GM19035 (cell line): ENCODE data around the gene OSCP1.

ENCODE experiments used
- ATAC-seq: cut with Tn5 transposase; IDR thresholded peaks from one replicate; pipeline ENCODE4 v1.9.1; 2021; ENCODE audit not compliant: unreplicated experiment

The OSCP1 gene

DNA sequence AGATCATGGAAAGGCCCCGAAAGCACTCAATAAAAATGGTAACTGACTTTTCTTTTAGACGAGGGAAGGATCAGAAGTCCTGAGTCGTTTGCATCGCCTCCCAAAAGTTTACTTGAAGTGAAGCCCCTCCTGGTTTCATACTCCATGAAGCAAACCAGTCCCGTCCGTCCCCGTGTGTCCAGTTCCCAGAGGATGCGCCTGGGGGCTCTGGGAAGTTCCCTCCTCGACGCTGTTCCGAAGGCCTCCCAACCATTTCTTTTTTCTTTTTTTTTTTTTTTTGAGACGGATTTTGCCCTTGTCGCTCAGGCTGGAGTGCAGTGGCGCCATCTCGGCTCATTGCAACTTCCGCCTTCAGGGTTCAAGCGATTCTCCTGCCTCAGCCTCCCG lies 661 bp upstream of the OSCP1 start:
- no peak for ATAC-seq

GRCh38 chr1:36448530-36449056 lies 1.7 kb downstream of the OSCP1 start:
- ATAC-seq, result no peak

- ATAC-seq, result no peak
Measured at GRCh38 chr1:36447450-36447849, 2.8 kb downstream of the OSCP1 start.

DNA sequence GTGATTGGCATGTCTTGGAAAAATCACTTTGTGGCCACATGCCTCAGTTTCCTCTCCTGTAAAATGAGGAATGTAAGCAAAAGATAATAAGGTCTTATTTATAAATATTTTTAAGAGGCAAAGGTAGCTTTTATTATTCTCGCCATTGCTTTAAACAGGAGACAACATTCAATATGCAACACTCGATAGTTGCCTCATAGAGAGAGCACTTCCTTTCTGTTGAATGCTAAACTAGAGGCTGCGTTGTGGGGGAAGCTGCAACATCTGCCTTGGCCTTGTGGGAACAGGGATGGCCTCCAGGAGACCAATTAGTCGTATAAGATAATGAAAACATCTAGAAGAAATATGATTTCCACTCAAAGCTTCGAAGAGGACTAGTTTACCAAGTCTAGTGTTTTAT lies 3.5 kb downstream of the OSCP1 start:
- ATAC-seq, result no peak

GRCh38 chr1:36446271-36446670 lies 4.0 kb downstream of the OSCP1 start:
- ATAC-seq, result no peak

- no peak for ATAC-seq
Measured at GRCh38 chr1:36443297-36443696, 7.0 kb downstream of the OSCP1 start.

DNA sequence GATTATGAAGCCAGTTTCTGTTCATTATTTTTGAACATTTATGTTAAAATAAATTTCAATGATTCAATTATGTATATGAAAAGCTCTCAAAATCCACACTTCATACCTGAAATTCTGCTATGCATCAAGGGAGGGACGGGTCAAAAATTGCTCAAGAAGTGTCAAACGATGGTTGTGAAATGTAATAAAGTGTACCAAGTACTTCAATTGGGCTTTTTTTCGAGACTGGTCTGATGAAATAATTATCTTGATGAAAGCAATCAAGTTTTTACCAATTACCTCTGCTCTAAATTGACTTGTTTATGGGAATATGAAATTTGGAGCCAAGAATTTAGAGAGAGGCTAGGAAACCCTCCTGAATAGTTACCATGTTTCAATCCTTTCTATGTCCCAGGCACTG lies 7.9 kb downstream of the OSCP1 start:
- no peak for ATAC-seq

DNA sequence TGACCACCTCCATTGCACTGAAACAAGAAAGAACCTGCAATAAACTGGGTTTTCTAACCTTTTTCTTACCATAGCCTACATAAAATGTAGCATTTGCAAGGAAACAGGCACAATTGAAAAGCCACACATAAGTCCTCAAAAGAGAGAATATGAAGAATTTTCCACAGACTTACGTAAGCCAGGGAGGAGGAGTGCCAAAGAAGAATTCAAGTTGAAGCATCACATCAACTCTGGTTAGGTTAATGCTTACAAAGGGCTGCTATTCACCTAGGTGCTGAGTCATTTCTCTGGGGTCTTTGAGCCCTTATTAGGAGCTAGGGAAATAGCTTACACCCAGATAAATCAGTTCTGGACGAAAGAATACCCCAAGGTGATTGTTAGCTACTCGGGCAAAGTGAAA lies 9.6 kb downstream of the OSCP1 start:
- no peak for ATAC-seq

DNA sequence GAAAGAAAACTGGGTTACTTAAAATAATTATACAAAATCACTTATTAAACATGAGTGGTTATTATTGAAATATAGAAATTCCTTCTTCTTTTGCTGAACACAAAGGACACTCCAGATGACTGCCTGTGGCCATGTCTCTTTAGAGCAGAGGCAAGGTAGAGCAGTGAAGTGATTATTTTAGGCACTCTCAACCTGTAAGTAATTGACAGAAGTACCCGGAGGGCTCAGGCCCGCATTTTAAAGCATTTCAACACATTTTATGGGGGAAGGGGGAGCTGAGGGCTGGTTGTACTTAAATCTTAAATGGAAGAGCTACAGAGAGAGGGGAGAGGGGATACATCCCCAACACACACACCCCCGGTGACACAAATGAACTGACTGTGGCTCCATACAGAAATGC lies 10.2 kb downstream of the OSCP1 start:
- ATAC-seq, result no peak

DNA sequence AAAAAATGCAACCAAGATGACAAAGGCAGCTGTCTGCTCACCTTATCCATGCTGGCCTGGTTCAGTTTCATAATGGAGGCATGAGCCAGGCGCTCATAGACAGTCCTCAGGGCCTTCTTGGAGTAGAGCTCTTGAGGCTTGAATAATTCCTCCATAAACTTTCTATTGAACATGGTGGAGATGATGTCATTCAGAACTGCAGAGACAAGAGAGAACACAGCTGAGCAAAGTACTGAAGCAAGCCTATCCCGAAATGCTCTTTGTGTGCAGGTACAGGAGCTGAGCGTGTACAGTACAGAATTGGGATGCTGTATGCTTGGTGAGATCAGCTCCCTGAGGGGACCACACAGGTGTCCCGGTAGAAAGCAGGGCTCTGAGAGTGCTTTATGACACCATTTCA lies 11.5 kb downstream of the OSCP1 start:
- no peak for ATAC-seq

- no peak for ATAC-seq
Measured at GRCh38 chr1:36436821-36437220, 13.4 kb downstream of the OSCP1 start.

GRCh38 chr1:36433102-36433501 lies 17.1 kb downstream of the OSCP1 start:
- ATAC-seq, result no peak

DNA sequence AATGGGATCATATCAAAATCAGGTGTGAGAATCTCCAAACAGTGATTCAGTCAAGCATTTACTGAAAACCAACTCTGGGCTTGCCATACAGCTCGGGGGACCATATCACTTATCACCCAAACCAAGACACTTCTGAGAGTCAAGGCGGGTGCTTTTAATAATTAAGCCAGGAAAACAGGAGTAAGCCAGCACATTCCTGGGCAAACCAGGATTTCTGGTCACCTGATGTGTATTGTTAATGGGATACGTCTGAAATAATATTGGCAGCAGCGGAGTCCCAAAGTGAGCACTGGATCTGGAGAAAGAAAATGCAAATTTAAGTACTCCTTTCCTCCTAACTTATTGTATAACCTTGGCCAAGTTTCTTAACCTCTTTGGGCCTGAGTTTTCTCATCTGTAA lies 17.6 kb downstream of the OSCP1 start:
- ATAC-seq, result no peak

- no peak for ATAC-seq
Measured at GRCh38 chr1:36425791-36426190, 24.5 kb downstream of the OSCP1 start.

- ATAC-seq, result no peak
Measured at GRCh38 chr1:36421649-36422048, 28.6 kb downstream of the OSCP1 start.

DNA sequence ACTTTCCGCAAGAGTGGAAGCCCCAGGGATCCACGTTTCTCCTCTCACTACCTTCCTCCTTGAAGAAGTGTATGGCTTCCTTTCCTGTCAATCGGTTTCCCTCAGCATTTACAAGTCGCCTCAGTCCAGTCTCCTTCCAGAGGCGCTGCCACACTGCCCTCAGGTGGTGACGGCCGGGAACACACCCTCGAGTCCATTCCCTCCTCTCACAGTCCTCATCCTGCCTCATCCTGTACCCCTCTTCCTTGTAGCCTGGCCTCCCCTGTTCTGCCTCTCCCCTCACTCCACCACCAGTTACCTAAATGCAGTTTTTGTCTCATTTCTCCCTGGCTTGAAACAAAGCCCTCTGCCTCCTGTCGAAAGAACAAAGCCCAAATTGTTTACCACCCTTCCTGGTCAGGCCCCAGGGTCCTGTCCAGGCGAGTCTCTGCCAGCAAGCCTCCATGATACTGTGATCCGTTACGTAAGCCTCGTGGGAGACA lies 29.4 kb downstream of the OSCP1 start:
- ATAC-seq, result no peak

- no peak for ATAC-seq
Measured at GRCh38 chr1:36420409-36420808, 29.8 kb downstream of the OSCP1 start.

DNA sequence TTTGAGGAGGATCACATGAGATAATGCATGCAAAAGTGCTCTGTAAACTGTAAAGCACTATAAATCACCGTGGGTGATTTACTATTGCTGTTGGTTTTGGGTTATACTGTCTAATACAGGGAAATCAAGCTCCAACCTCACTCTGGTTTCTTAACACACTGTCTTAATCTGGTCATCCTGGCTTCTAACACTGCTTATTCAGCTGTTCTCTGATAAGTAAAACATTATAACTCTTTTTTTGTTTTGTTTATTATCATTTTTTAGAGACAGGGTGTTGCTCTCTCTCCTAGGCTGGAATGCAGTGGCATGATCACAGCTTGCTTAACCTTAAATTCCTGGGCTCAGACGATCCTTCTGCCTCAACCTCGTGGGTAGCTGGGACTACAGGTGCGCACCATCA lies 30.7 kb downstream of the OSCP1 start:
- no peak for ATAC-seq

GRCh38 chr1:36419140-36419539 lies 31.1 kb downstream of the OSCP1 start:
- ATAC-seq, result no peak

- ATAC-seq, result no peak
Measured at GRCh38 chr1:36417931-36418330, 32.3 kb downstream of the OSCP1 start.

DNA sequence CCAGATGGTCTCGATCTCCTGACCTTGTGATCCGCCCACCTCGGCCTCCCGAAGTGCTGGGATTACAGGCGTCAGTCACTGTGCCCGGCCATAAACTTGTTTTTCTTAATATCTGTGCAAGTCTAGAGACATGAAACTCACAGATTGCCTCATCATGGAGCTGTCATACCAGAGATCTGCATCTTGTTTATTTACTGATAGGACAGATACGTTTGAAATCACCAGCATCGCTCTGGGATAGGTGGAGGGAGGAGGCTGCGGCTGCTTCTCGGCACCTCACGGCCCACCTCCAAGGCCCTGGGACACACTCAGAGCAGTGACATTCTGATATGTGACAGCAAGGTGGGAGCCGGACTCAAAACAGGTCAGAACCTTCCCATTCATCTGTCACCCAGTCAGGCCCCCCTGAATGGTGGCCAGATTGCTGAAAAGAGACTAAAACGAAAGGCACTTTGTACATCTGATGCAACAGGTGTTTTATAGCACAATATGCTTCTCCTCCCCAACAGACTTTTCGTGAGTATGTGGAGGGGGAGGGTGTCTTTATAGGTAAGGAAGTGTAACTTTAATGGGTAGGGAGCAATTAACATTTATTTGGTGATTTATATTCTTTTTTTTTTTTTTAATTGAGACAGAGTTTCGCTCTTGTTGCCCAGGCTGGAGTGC lies 34.5 kb downstream of the OSCP1 start:
- no peak for ATAC-seq

GRCh38 chr1:36414384-36414783 lies 35.9 kb downstream of the OSCP1 start:
- ATAC-seq, result no peak
